HL-60 (cell line): ENCODE results near the gene ATP1A3.

Experiments
- DNase-seq, 2 experiments: peaks; one replicate each; pipeline ENCODE4 v3.0.0-alpha.2; 2010 to 2020; ENCODE audit warnings: low read depth in 1 of 2, low spot score in 1 of 2
- H3K27ac ChIP-seq: fragments of 250-450 bp; sonication (Bioruptor Pico); replicated peaks from 2 replicates; pipeline ENCODE4 v1.5.1; 2020; ENCODE audit warnings: mild to moderate bottlenecking, moderate library complexity
- H3K27me3 ChIP-seq: fragments of 250-450 bp; sonication (Bioruptor Pico); 2 replicates; pipeline ENCODE4 v1.5.1; 2021; ENCODE audit warnings: mild to moderate bottlenecking, moderate library complexity; ENCODE audit not compliant: insufficient read depth, poor library complexity, severe bottlenecking
- H3K4me3 ChIP-seq: replicated peaks from 2 replicates; pipeline ENCODE4 v1.5.1; 2011; ENCODE audit warnings: mild to moderate bottlenecking, control low read depth, low read length; ENCODE audit not compliant: insufficient read depth
- CTCF ChIP-seq: IDR thresholded peaks from one replicate; pipeline ENCODE4 v1.5.1; 2011; ENCODE audit warnings: low read length, control low read depth, inconsistent platforms; ENCODE audit not compliant: insufficient read depth
- GABPA ChIP-seq: IDR thresholded peaks from 2 replicates; pipeline ENCODE4 v1.6.1; 2012; ENCODE audit warnings: low read depth
- POLR2AphosphoS5 ChIP-seq: IDR thresholded peaks from 2 replicates; pipeline ENCODE4 v1.6.1; 2012; ENCODE audit warnings: low read depth
- REST ChIP-seq: IDR thresholded peaks from 2 replicates; pipeline ENCODE4 v1.6.1; 2012; ENCODE audit warnings: low read depth; ENCODE audit not compliant: insufficient replicate concordance
- SPI1 ChIP-seq: IDR thresholded peaks from 2 replicates; pipeline ENCODE4 v1.6.1; 2012; ENCODE audit warnings: low read depth, mild to moderate bottlenecking, borderline replicate concordance

The ATP1A3 gene

DNA sequence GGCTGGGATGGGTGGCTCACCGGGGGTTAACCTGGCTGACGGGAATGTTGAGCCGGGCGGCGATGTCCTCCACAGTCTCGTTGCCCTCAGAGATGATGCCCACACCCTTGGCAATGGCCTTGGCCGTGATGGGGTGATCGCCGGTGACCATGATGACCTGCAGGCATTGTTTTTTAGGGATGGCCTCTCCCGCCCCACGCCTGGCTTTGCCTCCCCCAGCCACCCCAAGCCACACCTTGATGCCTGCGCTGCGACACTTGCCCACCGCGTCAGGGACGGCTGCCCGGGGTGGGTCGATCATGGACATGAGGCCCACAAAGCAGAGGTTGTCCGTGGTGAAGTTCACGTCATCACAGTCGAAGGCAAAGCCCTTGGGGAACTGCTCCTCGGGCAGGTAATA, 16.1 kb downstream of the ATP1A3 start:
- Histone ChIP-seq H3K27me3 (no peaks in the 10 kb centered on the region), H3K27ac (no peak overlapping the region), H3K4me3 (no peak overlapping the region)
- no peak for DNase-seq
- TF ChIP-seq SPI1 (no peak), CTCF (no peak), REST (no peak), GABPA (no peak), POLR2AphosphoS5 (no peak)

DNA sequence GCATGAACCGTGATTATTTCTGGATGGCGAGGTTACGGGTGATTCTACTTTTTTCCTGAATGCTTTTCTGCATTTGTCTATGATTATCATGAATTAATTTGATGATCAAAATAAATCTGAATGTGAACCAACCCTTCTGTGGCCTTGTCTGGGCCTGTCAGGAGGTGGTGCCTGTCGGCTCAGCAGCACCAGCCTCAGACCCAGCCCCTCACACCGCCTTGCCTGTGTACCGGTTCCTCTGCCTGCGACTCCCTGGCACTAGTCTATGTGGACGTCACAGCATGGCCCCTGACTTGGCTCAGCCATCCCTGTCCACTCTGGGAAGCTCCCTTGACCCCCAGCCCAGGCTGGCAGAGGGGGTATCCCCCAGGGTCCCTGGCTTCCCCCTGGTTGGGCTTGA, 19.4 kb downstream of the ATP1A3 start:
- no peak overlapping the region for H3K27ac ChIP-seq
- TF ChIP-seq REST (no peak), POLR2AphosphoS5 (no peak), GABPA (no peak), SPI1 (no peak), CTCF (no peak)
- H3K27me3 ChIP-seq = no peaks in the 10 kb centered on the region
- no peak for DNase-seq
- H3K4me3 ChIP-seq = no peak overlapping the region

- no peak overlapping the region for H3K4me3 ChIP-seq
- no peak for DNase-seq
- no peaks in the 10 kb centered on the region for H3K27me3 ChIP-seq
- no peak overlapping the region for H3K27ac ChIP-seq
- TF ChIP-seq SPI1 (no peak), CTCF (no peak), REST (no peak), POLR2AphosphoS5 (no peak), GABPA (no peak)
Measured at GRCh38 chr19:41971363-41971762, 22.7 kb downstream of the ATP1A3 start.
